BLaER1 treated with 17β-estradiol and CSF1 and Interleukin-3, amounts not matched to agents 10 nM and 100 nM (cell line): ENCODE measurements around the gene ERCC5.

Experiments
- H3K27ac ChIP-seq, 11 experiments: shearing (Covaris generic); formaldehyde crosslinking; 2 replicates each; pipeline ENCODE4 v1.8.1; 2022
- H3K27me3 ChIP-seq, 11 experiments: shearing (Covaris generic); formaldehyde crosslinking; 2 replicates each; pipeline ENCODE4 v1.8.1; 2022
- H3K36me3 ChIP-seq, 11 experiments: shearing (Covaris generic); formaldehyde crosslinking; 2 replicates each; pipeline ENCODE4 v1.8.1; 2022
- H3K4me1 ChIP-seq, 10 experiments: shearing (Covaris generic); formaldehyde crosslinking; 2 replicates each; pipeline ENCODE4 v1.8.1; 2022
- H3K4me2 ChIP-seq, 11 experiments: shearing (Covaris generic); formaldehyde crosslinking; 2 replicates each; pipeline ENCODE4 v1.8.1; 2022
- H3K4me3 ChIP-seq, 10 experiments: shearing (Covaris generic); formaldehyde crosslinking; 2 replicates each; pipeline ENCODE4 v1.8.1; 2022
- H3K9ac ChIP-seq, 11 experiments: shearing (Covaris generic); formaldehyde crosslinking; 2 replicates each; pipeline ENCODE4 v1.8.1; 2022
- H3K9me3 ChIP-seq, 11 experiments: shearing (Covaris generic); formaldehyde crosslinking; replicated peaks in 1 of 11; 2 replicates each; pipeline ENCODE4 v1.8.1; 2022
- H4K20me1 ChIP-seq, 11 experiments: shearing (Covaris generic); formaldehyde crosslinking; 2 replicates each; pipeline ENCODE4 v1.8.1; 2022
- Cebpa-rat ChIP-seq, 11 experiments: shearing (Covaris generic); IDR thresholded peaks; 2 replicates each; pipeline ENCODE4 v1.8.1; 2022

ERCC5 gene

DNA sequence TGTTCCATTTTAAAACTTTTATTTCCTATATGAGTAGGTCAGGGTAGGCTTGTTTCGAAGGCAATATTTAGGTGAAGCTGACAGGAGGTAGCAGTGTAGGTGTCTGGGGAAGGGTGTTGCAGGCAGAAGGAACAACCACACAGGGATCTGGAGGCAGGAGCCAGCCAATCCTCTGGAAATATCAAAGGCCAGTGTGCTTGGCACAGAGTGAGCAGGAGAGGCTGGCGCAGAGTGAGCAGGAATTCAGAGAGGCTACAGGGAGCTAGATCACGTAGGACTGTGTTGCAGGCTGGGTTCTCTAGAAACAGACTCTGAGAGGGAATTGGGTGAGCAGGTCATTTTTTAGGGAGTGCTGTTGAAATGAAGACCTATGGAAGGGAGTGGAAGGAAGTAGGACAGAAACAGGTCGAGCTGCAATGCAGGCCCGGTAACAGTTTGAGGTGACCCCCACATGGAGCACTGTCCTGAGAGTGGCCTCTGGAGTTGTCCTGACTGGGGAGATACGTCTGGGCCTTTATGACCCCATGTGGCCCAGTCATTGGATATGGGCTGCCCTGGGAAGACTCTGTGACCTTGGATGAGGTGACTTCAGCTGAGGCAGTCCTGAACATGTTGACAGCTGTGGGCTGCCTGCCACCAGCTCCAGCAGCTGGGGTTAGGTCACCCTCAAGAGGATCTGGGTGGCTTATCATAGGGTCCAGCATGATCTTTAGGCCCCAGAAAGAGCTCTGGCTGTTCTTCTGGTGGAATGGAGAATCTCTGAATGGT is 51.7 kb downstream of the ERCC5 start:
- no peak overlapping the region for H3K27ac ChIP-seq
- H3K9ac ChIP-seq: no peak overlapping the region
- H3K4me2 ChIP-seq: no peak overlapping the region
- H3K4me1 ChIP-seq: no peaks in the 10 kb centered on the region
- H3K4me3 ChIP-seq: no peak overlapping the region
- TF ChIP-seq Cebpa-rat (IDR thresholded peaks at IDR 0.05): no peak
- H3K9me3 ChIP-seq: no peaks in the 10 kb centered on the region
- H4K20me1 ChIP-seq: no peaks in the 10 kb centered on the region
- H3K27me3 ChIP-seq: no peaks in the 10 kb centered on the region
- H3K36me3 ChIP-seq: no peaks in the 10 kb centered on the region

DNA sequence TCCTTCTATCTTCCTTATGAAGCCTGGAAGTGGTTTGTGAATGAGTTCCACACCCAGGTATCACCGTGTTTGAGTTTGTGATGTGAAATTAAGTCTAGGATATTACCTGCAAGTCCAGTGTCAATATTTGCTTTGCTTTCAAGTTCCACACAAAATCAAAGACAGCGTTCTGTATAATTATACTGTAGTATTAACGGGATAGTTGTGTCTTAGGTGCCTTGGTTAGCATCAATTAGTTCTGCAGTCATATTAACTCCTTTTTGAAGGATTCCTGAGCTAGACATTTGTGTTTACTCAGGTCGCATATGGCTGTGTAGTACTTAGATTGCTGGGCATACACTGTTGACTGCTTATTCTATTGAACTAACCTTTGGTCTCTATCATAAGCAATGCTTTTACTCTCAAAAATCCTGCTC is 54.4 kb downstream of the ERCC5 start:
- Histone ChIP-seq H3K36me3 (no peaks in the 10 kb centered on the region), H3K4me1 (no peaks in the 10 kb centered on the region), H3K4me2 (no peak overlapping the region), H4K20me1 (no peaks in the 10 kb centered on the region), H3K9me3 (no peaks in the 10 kb centered on the region), H3K9ac (no peak overlapping the region), H3K27me3 (no peaks in the 10 kb centered on the region), H3K27ac (no peak overlapping the region), H3K4me3 (no peak overlapping the region)
- TF ChIP-seq Cebpa-rat (IDR thresholded peaks at IDR 0.05): no peak

DNA sequence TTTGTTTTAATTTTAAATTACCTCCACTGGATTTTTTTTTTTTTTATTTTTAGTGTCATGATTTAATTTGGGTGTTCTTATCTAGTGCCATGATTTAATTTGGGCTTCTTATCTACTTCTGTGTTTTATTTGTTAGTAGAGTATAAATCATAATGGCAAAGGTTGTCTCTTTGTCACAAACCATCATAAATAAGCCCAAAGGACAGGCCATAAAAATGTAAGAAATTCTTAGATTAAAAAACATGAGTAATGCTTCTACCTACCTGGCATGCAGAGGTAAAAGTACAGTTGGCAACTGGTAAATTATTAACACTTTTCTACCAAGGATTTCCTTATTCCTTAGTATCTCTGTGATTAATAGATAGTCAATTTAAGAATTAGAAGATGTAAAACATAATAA is 55.2 kb downstream of the ERCC5 start:
- TF ChIP-seq Cebpa-rat (IDR thresholded peaks at IDR 0.05): no peak
- no peak overlapping the region for H3K27ac ChIP-seq

DNA sequence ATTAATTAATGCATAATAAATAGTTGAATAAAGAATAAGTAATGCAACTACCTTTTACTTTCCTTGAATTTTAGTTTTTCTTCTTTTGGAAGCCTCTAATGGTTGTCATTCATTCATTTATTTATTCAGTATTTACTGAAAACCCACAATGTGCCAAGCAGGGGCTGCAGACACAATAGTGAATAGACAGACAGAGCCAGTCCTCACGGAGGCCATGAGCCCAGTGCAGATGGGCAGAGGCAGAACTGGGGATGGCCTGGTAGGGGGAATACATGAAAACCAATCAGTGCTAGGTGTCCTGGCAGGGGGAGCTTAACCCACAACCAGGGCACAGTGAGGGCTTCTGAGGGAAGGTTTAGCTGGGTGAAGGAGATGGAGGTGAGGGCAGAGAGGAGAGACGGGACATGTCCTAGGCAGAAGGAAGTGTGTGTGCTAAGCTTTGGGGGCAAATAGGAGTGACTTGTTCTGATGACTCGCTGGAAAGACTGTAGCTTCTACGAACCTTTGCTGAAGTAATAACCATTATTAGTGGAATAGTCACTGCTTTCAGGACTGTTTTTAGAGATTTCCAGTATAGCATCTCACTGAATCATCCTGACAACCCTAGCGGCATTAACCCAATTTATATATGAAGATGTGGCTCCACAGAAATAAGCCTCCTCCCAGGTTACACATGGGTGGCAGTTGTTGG is 55.9 kb downstream of the ERCC5 start:
- no peak overlapping the region for H3K9ac ChIP-seq
- H3K27ac ChIP-seq: no peak overlapping the region
- H3K27me3 ChIP-seq: no peaks in the 10 kb centered on the region
- no peak overlapping the region for H3K4me3 ChIP-seq
- no peaks in the 10 kb centered on the region for H4K20me1 ChIP-seq
- no peak overlapping the region for H3K4me2 ChIP-seq
- H3K36me3 ChIP-seq: no peaks in the 10 kb centered on the region
- no peak for TF ChIP-seq Cebpa-rat (IDR thresholded peaks at IDR 0.05)
- no peaks in the 10 kb centered on the region for H3K9me3 ChIP-seq
- H3K4me1 ChIP-seq: no peaks in the 10 kb centered on the region; a peak in 1 of 20 replicates

More for the DNA sequence above, 55.2 kb downstream of the ERCC5 start:
- Histone ChIP-seq H3K27me3 (no peaks in the 10 kb centered on the region), H3K4me2 (no peak overlapping the region), H3K9ac (no peak overlapping the region), H4K20me1 (no peaks in the 10 kb centered on the region), H3K9me3 (no peaks in the 10 kb centered on the region), H3K4me3 (no peak overlapping the region), H3K4me1 (no peaks in the 10 kb centered on the region; a peak in 1 of 20 replicates), H3K36me3 (no peaks in the 10 kb centered on the region)

DNA sequence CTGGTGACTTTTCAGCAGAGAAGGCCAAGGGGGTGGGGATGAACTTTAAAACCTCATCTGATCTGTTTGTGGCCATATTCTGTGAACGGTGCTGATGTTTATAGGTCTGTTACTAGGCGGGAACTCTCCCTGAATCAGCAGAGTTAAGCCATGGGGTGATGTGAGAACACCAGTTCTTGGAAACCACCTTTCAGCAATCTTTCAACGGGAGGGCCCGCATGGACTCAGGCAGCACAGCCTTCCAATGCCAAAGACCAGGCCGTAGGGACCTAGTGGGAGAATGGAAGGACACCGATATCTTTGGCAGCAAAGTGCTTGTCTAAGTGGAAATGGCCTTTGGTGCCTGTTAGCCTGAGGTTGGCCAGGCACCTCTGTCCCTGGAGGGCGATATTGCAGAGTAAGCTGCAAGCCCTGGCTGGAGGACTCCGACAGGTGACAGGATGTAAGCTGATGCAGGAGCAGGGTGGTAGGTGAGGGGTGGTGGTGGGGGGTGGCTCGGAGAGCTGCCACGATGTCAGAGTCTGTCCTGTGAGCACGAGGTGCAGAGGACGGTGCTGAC is 57.0 kb downstream of the ERCC5 start:
- Histone ChIP-seq H4K20me1 (no peaks in the 10 kb centered on the region), H3K36me3 (no peaks in the 10 kb centered on the region), H3K4me2 (no peak overlapping the region), H3K27ac (no peak overlapping the region), H3K9me3 (no peaks in the 10 kb centered on the region), H3K4me3 (no peak overlapping the region), H3K4me1 (no peaks in the 10 kb centered on the region; a peak in 1 of 20 replicates), H3K9ac (no peak overlapping the region), H3K27me3 (no peaks in the 10 kb centered on the region)
- TF ChIP-seq Cebpa-rat (IDR thresholded peaks at IDR 0.05): no peak

DNA sequence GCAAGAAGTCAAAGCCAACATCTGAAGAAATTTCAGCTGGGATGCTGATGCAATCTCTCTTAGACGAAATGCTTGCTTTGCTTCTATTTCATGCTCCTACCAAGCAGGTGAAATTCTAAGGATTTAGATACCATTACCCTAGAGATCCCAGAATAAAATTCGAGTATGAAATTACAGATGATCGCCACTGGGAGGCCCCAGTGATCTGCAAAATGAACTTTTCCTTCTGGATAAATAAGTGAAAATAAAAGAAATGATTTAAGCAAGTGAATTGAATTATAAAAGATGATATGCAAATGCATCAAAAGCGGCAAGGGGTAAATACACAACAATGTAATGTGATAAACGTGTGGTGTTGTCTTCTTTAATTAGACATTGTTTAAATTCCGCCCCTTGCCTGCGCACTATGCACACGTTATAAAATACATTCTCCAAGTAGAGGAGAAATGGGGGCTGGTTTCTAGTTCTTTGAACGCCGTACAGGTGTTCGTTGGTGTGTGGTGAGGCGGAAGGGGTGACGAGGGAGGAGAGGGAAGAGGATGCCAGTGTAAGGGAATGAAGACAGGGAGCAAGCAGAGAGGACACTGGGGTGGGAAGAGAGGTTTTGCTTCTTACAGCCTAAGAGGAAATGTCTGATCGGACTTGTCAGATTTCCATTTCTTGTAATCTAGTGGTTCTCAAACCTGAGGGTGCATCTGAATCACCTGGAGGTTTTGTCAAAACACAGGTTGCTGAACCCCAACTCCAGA is 58.0 kb downstream of the ERCC5 start:
- Histone ChIP-seq H3K4me1 (no peaks in the 10 kb centered on the region; a peak in 1 of 20 replicates), H3K4me3 (no peak overlapping the region), H4K20me1 (no peaks in the 10 kb centered on the region), H3K9ac (no peak overlapping the region), H3K9me3 (no peaks in the 10 kb centered on the region), H3K4me2 (no peak overlapping the region), H3K27ac (no peak overlapping the region), H3K36me3 (no peaks in the 10 kb centered on the region), H3K27me3 (no peaks in the 10 kb centered on the region)
- TF ChIP-seq Cebpa-rat (IDR thresholded peaks at IDR 0.05): no peak

DNA sequence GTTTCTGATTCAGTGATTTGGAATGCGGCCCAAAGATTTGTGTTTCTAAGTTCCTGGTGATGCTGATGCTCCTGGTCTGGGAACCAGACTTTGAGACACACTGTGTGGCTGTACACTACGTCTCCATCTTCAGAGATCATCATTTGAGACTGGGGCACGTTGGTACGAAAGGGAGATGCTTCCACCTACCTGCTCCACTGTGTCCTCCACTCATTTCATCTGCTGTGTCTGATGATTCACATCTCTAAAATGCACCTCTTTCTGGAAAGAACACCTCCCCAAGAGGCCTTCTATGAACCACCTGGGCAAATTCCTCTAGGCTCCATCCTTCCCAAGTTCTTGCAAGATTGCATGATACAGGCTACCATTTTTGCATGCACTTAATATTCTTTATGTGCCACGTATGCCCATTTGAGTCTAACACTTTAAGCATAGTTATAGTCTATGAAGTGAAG is 58.6 kb downstream of the ERCC5 start:
- Histone ChIP-seq H3K9ac (no peak overlapping the region), H3K27me3 (no peaks in the 10 kb centered on the region), H3K4me1 (no peaks in the 10 kb centered on the region; a peak in 1 of 20 replicates), H3K9me3 (no peaks in the 10 kb centered on the region), H3K4me3 (no peak overlapping the region), H4K20me1 (no peaks in the 10 kb centered on the region), H3K36me3 (no peaks in the 10 kb centered on the region), H3K4me2 (no peak overlapping the region), H3K27ac (no peak overlapping the region)
- no peak for TF ChIP-seq Cebpa-rat (IDR thresholded peaks at IDR 0.05)

DNA sequence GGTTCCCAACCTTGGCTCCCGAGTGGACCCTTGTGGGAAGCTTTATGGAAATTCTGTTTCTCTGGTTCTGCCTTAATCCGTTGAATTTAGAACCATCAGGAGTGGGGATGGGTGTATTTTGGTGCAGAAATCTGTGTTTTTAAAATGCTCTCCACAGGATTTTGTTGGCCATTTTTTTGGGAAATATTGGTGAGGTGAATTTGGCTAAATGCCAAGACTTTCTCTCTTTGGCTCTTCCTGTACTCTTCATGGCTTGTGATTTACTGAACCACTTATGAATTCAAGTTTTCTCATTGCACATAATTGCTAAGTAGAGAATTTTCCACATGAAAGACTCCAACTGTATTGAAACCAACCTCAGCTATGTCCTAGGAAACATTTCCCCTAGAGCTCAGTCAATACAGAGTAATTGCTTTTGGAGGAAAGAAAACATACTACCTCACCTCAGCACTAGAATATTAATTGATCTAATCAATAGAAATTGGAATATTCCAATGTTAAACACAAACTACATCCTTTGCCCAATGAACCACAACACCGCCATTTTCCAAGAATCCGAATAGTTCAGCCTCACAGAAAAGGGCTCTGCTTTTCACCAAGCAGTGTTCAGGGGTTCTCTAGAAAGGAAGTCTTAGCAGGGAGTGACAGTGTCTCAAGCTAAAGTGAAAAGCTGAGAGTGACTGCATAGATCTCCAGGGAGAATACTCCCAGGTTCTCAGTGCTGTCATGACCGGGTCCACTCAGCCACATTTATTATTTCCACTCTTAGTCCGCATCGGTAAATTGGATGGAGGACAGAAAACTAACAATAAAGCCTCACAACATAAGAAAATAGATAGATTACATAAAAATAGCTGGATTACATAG is 60.3 kb downstream of the ERCC5 start:
- TF ChIP-seq Cebpa-rat (IDR thresholded peaks at IDR 0.05): no peak
- Histone ChIP-seq H3K27ac (no peak overlapping the region), H3K27me3 (no peaks in the 10 kb centered on the region), H3K9me3 (no peaks in the 10 kb centered on the region), H3K4me3 (no peak overlapping the region), H3K36me3 (no peaks in the 10 kb centered on the region), H4K20me1 (no peaks in the 10 kb centered on the region), H3K4me1 (no peaks in the 10 kb centered on the region; a peak in 1 of 20 replicates), H3K4me2 (no peak overlapping the region), H3K9ac (no peak overlapping the region)
